Motor neuron (in vitro differentiated cells): ENCODE measurements around the gene TMEM51. TPM values are rescaled to one million over a fixed set of nuclear protein-coding genes. Genes with fewer than 3 reads are reported as not detected.

Experiments
- ATAC-seq, 8 experiments: fragments of 200-7000 bp; cut with Tn5 transposase; replicated peaks in 6 of 8; 2 replicates each; pipeline ENCODE4 v1.8.0; 2021; ENCODE audit warnings: mild to moderate bottlenecking in 8 of 8, moderate library complexity in 8 of 8
- H3K27ac ChIP-seq, 2 donors: fragments of 250-450 bp; sonication (Bioruptor Pico); 2 replicates each; pipeline ENCODE4 v1.9.0; 2021; ENCODE audit warnings: antibody characterized with exemption in 2 of 2, mild to moderate bottlenecking in 2 of 2, moderate library complexity in 1 of 2
- H3K4me1 ChIP-seq, 2 donors: fragments of 250-450 bp; sonication (Bioruptor Pico); replicated peaks in 1 of 2; 2 replicates each; pipeline ENCODE4 v1.6.1; 2021; ENCODE audit warnings: antibody characterized with exemption in 2 of 2, mild to moderate bottlenecking in 2 of 2, moderate library complexity in 1 of 2
- H3K4me3 ChIP-seq, 5 donors: fragments of 250-450 bp; sonication (Bioruptor Pico); 2 replicates each; pipeline ENCODE4 v1.9.0; 2021; ENCODE audit warnings: antibody characterized with exemption in 5 of 5, mild to moderate bottlenecking in 5 of 5, moderate library complexity in 4 of 5
- WGBS, 10 experiments: fragments of 450-650 bp; shearing (Covaris generic); methylation state at CpG; one replicate each; pipeline ENCODE4 v1.0.0; 2022; 5-methylcytosine and 5-hydroxymethylcytosine counted together
- in situ Hi-C, 9 experiments: fragments of 400-800 bp; cut with MboI; loops; one replicate each; pipeline ENCODE4 v1.15.0; 2021; ENCODE audit warnings: low sequenced_read_pairs in 9 of 9, low pct_unique_long_range_greater_than_20kb in 2 of 9; ENCODE audit not compliant: unreplicated experiment in 9 of 9
- total RNA-seq, 8 experiments: library from RNA; unstranded; fragments of 300-600 nt; gene quantifications; 2 replicates each; pipeline versions ENCODE4 v1.2.3 to v1.2.4, GENCODE V29; 2022

TMEM51 gene
- total RNA-seq, 8 experiments from 2014 or later = 1.2 to 8.4 (median 3.6) TPM

GRCh38 chr1:15196807-15197530 is 43.4 kb downstream of the TMEM51 start:
- Histone ChIP-seq H3K4me3 (no peak overlapping the region), H3K27ac (no peak overlapping the region), H3K4me1 (peaks cover 0 to 2% of the 10 kb centered on the region in 2 donors)
- peak in 4 of 8 experiments; percentile 14 to 48 (median 43) for ATAC-seq
- 37 to 100% (median 49%) methylated on average over 1 to 8 of the region's 8 CpGs; no CpG with 5 or more reads in 2 of the 10 experiments for WGBS, 10 experiments
- in situ Hi-C loops = no loop called here

- ATAC-seq = no peak
- H3K4me1 ChIP-seq = peaks cover 0 to 2% of the 10 kb centered on the region in 2 donors
- in situ Hi-C loops = no loop called here
- H3K27ac ChIP-seq = no peak overlapping the region
- no peak overlapping the region for H3K4me3 ChIP-seq
- 80 to 100% (median 91%) methylated on average over 1 to 11 of the region's 12 CpGs; no CpG with 5 or more reads in 1 of the 10 experiments for WGBS, 10 experiments
Observed at GRCh38 chr1:15197591-15198447, 44.3 kb downstream of the TMEM51 start.

GRCh38 chr1:15198684-15199083 is 45.1 kb downstream of the TMEM51 start:
- in situ Hi-C loops = no loop called here
- WGBS, 10 experiments = 82 to 100% (median 94%) methylated on average over 1 to 6 of the region's 8 CpGs; no CpG with 5 or more reads in 5 of the 10 experiments
- no peak for ATAC-seq
- no peak overlapping the region for H3K27ac ChIP-seq
- no peak overlapping the region for H3K4me3 ChIP-seq
- peaks cover 0 to 2% of the 10 kb centered on the region in 2 donors for H3K4me1 ChIP-seq

- ATAC-seq = no peak
- in situ Hi-C loops = no loop called here
- peaks cover under 1 to 3% of the 10 kb centered on the region in 2 donors for H3K4me1 ChIP-seq
- no peak overlapping the region for H3K27ac ChIP-seq
- H3K4me3 ChIP-seq = no peak overlapping the region
- 82 to 98% (median 88%) methylated on average over 4 of the region's 4 CpGs for WGBS, 10 experiments
Observed at GRCh38 chr1:15201221-15201620, 47.7 kb downstream of the TMEM51 start.

- in situ Hi-C loops = no loop called here
- WGBS, 10 experiments = 72 to 100% (median 80%) methylated on average over 1 to 13 of the region's 13 CpGs; no CpG with 5 or more reads in 2 of the 10 experiments
- ATAC-seq = no peak
- no peak overlapping the region for H3K27ac ChIP-seq
- H3K4me3 ChIP-seq = no peak overlapping the region
- peaks cover 8 to 11% of the 10 kb centered on the region in 2 donors for H3K4me1 ChIP-seq
Observed at GRCh38 chr1:15201849-15202551, 48.5 kb downstream of the TMEM51 start.

- Histone ChIP-seq H3K27ac (no peak overlapping the region), H3K4me3 (no peak overlapping the region), H3K4me1 (peaks cover 15 to 16% of the 10 kb centered on the region in 2 donors)
- in situ Hi-C loops = no loop called here
- WGBS, 10 experiments = 81 to 100% (median 100%) methylated on average over 1 to 5 of the region's 7 CpGs; no CpG with 5 or more reads in 3 of the 10 experiments
- no peak for ATAC-seq
Observed at GRCh38 chr1:15204931-15205330, 51.4 kb downstream of the TMEM51 start.

GRCh38 chr1:15205586-15206346 is 52.2 kb downstream of the TMEM51 start:
- WGBS, 10 experiments = 67 to 97% (median 91%) methylated on average over 2 to 12 of the region's 12 CpGs
- ATAC-seq = no peak
- no peak overlapping the region for H3K27ac ChIP-seq
- in situ Hi-C loops = no loop called here
- H3K4me3 ChIP-seq = no peak overlapping the region
- H3K4me1 ChIP-seq = peaks cover 14 to 15% of the 10 kb centered on the region in 2 donors

GRCh38 chr1:15206418-15207030 is 53.0 kb downstream of the TMEM51 start:
- in situ Hi-C loops = no loop called here
- WGBS, 10 experiments = 0 to 70% (median 11%) methylated on average over 2 to 7 of the region's 8 CpGs; no CpG with 5 or more reads in 2 of the 10 experiments
- peaks cover 14 to 15% of the 10 kb centered on the region in 2 donors for H3K4me1 ChIP-seq
- H3K4me3 ChIP-seq = no peak overlapping the region
- peak; percentile 60 to 87 (median 75) for ATAC-seq
- peak overlapping the region in 1 of 2 donors; percentile 8 for H3K27ac ChIP-seq

GRCh38 chr1:15207031-15207828 is 53.7 kb downstream of the TMEM51 start:
- WGBS, 10 experiments = 21 to 72% (median 35%) methylated on average over 4 to 21 of the region's 25 CpGs; no CpG with 5 or more reads in 5 of the 10 experiments
- in situ Hi-C loops = no loop called here
- Histone ChIP-seq H3K4me3 (no peak overlapping the region), H3K4me1 (peaks cover 14 to 15% of the 10 kb centered on the region in 2 donors), H3K27ac (peak overlapping the region in 1 of 2 donors; percentile 8)
- peak in 6 of 8 experiments; percentile 31 to 72 (median 62) for ATAC-seq

GRCh38 chr1:15207829-15208429 is 54.4 kb downstream of the TMEM51 start:
- in situ Hi-C loops = no loop called here
- peak in 1 of 8 experiments; percentile 2 for ATAC-seq
- H3K27ac ChIP-seq = no peak overlapping the region
- H3K4me3 ChIP-seq = no peak overlapping the region
- peaks cover 14 to 15% of the 10 kb centered on the region in 2 donors for H3K4me1 ChIP-seq
- 58 to 100% (median 80%) methylated on average over 1 to 6 of the region's 6 CpGs; no CpG with 5 or more reads in 3 of the 10 experiments for WGBS, 10 experiments
